MCF 10A (cell line): ENCODE data around the gene XPO6. TPM values are rescaled to one million over a fixed set of nuclear protein-coding genes. Genes with fewer than 3 reads are reported as not detected.

ENCODE experiments used
- BruUV-seq: library from RNA; stranded (reverse); fragments of 400-500 nt; replicated peaks from 2 replicates; lab custom pipeline; 2021; lab: Mats Ljungman, UMichigan
- CTCF ChIA-PET: fragments of 300-600 bp; sonication (Branson Sonifier 250); formaldehyde crosslinking; extraction: SDS; loops from one replicate; lab custom pipeline; 2021; ENCODE audit warnings: antibody characterized with exemption, inconsistent platforms; lab: Yijun Ruan, JAX
- POLR2A ChIA-PET: fragments of 300-600, 350-650 bp; sonication (Branson Sonifier 250); formaldehyde crosslinking; extraction: SDS; loops from one replicate; lab custom pipeline; 2020; ENCODE audit warnings: antibody characterized with exemption, inconsistent platforms; lab: Yijun Ruan, JAX
- DNase-seq: peaks from one replicate; pipeline ENCODE4 v3.0.0-alpha.2; 2018; ENCODE audit not compliant: unreplicated experiment
- H3K27ac Mint-ChIP-seq: one replicate; pipeline ENCODE4 v1.8.0; 2022; ENCODE audit warnings: mild to moderate bottlenecking, low read depth, mixed read lengths; ENCODE audit not compliant: unreplicated experiment
- H3K27me3 Mint-ChIP-seq: one replicate; pipeline ENCODE4 v1.8.0; 2022; ENCODE audit warnings: mixed read lengths; ENCODE audit not compliant: insufficient read depth, unreplicated experiment
- H3K36me3 Mint-ChIP-seq: one replicate; pipeline ENCODE4 v1.8.0; 2022; ENCODE audit warnings: mild to moderate bottlenecking, moderate library complexity, mixed read lengths; ENCODE audit not compliant: insufficient read depth, unreplicated experiment
- H3K4me1 Mint-ChIP-seq: one replicate; pipeline ENCODE4 v1.8.0; 2022; ENCODE audit warnings: mixed read lengths; ENCODE audit not compliant: insufficient read depth, unreplicated experiment
- H3K4me3 Mint-ChIP-seq: one replicate; pipeline ENCODE4 v1.8.0; 2022; ENCODE audit warnings: mild to moderate bottlenecking, moderate library complexity, mixed read lengths; ENCODE audit not compliant: unreplicated experiment
- H3K9me3 Mint-ChIP-seq: one replicate; pipeline ENCODE4 v1.8.0; 2022; ENCODE audit warnings: mixed read lengths; ENCODE audit not compliant: unreplicated experiment
- CTCF ChIP-seq: fragments of 200-600 bp; IDR thresholded peaks from one replicate; pipeline ENCODE4 v1.8.0; 2022; ENCODE audit warnings: antibody characterized with exemption, mild to moderate bottlenecking; ENCODE audit not compliant: unreplicated experiment
- intact Hi-C: fragments of 100-400 bp; cut with micrococcal nuclease; formaldehyde crosslinking; loops from 2 replicates; pipeline ENCODE4 v1.14.1; 2022
- total RNA-seq: library from RNA; stranded (reverse); gene quantifications from 2 replicates; pipeline ENCODE4 v1.2.3, GENCODE V29; 2022

The XPO6 gene
- total RNA-seq, 1 experiment from 2014 or later, result 200 TPM

DNA sequence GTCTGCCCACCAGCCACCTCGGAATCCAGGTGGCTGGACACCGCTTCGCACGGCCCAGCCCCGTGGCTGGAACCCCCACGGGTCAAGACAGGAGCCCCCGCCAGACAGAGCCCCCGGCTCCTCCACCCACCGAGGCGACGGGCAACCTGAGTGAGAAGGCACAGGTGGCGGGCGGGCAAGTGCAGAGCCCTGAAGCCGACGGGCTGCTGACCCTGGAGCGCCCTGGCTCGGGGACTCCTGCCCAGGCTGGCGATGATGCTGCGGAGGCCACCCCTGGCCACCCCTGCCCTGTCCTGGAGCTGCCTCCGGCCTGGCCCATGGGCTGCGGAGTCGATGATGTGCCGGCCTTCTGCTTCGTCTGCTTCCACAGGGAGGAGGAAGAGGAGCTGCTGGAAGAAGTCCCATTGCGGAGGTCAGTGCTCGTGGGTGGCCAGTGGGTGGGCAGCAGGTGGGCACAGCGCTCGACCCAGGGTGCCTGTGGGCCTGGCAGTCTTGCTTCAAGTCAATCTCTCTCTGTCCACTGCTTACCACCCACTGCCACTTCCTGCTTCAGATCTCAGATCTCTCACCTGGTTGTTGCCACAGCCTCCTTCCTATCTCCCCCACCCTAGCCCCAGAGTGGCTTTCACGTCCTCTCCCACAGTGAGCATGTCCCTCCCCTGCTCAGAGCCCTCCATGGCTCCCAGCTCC is 47.5 kb upstream of the XPO6 start:
- TF ChIP-seq CTCF, result no peak
- intact Hi-C loops, result no loop called here

DNA sequence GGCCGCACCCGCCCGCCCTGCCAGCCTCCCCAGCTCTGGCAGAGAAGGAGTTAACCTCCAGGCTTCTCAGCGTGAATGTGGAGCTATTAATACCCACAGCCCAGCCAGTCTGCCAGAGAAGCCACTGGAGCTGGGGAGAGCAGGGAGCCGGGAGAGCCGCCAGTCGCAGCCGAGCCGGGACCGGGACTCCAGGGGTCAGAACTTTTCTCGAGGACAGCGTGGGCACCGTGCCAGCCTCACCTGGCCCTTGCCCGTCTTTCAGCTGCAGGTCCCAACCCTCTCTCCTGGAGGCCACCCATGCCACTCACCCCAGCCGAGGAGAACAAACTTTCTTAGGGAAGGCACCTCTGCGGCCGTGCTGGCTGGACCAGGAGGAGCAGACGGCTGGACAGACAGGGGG is 46.8 kb upstream of the XPO6 start:
- H3K9me3 Mint-ChIP-seq, result no peaks in the 10 kb centered on the region
- no peak overlapping the region for H3K27ac Mint-ChIP-seq
- ChIA-PET POLR2A (no interaction called here), CTCF (no interaction called here)
- no peak overlapping the region for H3K4me3 Mint-ChIP-seq
- intact Hi-C loops, result no loop called here
- H3K4me1 Mint-ChIP-seq, result no peaks in the 10 kb centered on the region
- no peak for TF ChIP-seq CTCF
- no peak for DNase-seq
- BruUV-seq, result no TSS peak
- peaks cover 55% of the 10 kb centered on the region for H3K27me3 Mint-ChIP-seq
- no peaks in the 10 kb centered on the region for H3K36me3 Mint-ChIP-seq

More for the DNA sequence above, 47.5 kb upstream of the XPO6 start:
- ChIA-PET CTCF (interaction anchor here (1.1 kb wide), 1 partner anchor 22 kb away, joined by 3 read pairs; no protein-coding TSS in a partner anchor), POLR2A (no interaction called here)
- Mint-ChIP-seq H3K9me3 (no peaks in the 10 kb centered on the region), H3K27ac (no peak overlapping the region), H3K27me3 (peaks cover 60% of the 10 kb centered on the region), H3K36me3 (no peaks in the 10 kb centered on the region), H3K4me3 (no peak overlapping the region), H3K4me1 (no peaks in the 10 kb centered on the region)
- DNase-seq, result no peak
- BruUV-seq, result no TSS peak

DNA sequence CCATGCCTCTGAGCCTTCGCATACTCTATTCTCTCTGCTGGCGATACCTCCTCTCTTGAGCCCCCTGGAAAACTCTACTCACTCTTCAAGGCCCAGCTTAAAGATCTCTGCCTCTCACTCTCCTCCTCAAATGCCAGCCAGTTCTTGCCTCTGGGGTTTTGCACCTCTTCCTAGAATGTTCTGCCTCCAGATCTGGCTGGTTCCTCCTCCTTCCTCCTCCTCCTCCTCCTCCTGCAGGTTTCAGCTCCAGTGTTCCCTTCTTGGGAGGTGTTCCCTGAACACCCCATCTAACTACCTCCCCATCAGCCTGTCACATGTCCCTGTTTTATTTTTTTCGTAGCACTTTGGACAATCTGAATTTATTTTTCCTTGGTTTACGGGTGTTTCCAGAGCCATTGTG is 45.5 kb upstream of the XPO6 start:
- Mint-ChIP-seq H3K36me3 (no peaks in the 10 kb centered on the region), H3K27me3 (peaks cover 53% of the 10 kb centered on the region), H3K9me3 (no peaks in the 10 kb centered on the region), H3K4me3 (no peak overlapping the region), H3K27ac (no peak overlapping the region), H3K4me1 (no peaks in the 10 kb centered on the region)
- no peak for DNase-seq
- CTCF ChIA-PET, result no interaction called here
- no peak for TF ChIP-seq CTCF
- intact Hi-C loops, result no loop called here
- POLR2A ChIA-PET, result no interaction called here
- no TSS peak for BruUV-seq

- no peaks in the 10 kb centered on the region for H3K9me3 Mint-ChIP-seq
- DNase-seq, result no peak
- no peak for TF ChIP-seq CTCF
- H3K27ac Mint-ChIP-seq, result no peak overlapping the region
- no TSS peak for BruUV-seq
- H3K4me1 Mint-ChIP-seq, result no peaks in the 10 kb centered on the region
- H3K27me3 Mint-ChIP-seq, result peaks cover 51% of the 10 kb centered on the region
- intact Hi-C loops, result no loop called here
- ChIA-PET POLR2A (no interaction called here), CTCF (interaction anchor here (1.6 kb wide), 1 partner anchor 22 kb away, joined by 5 read pairs; no protein-coding TSS in a partner anchor)
- H3K36me3 Mint-ChIP-seq, result no peaks in the 10 kb centered on the region
- H3K4me3 Mint-ChIP-seq, result no peak overlapping the region
Observed at GRCh38 chr16:28255838-28256237, 44.1 kb upstream of the XPO6 start.
